Midbrain (tissue), 1 donor: ENCODE data around the gene IGSF3.
"Not testable (repeated sequence)": the region's sequence is repeated elsewhere in the genome, so short reads cannot be mapped to it uniquely, and the experiment has no call there.

Source experiments
- DNase-seq: peaks from one replicate; lab custom pipeline; 2025; lab: John Stamatoyannopoulos, UW

Gene IGSF3

GRCh38 chr1:116597388-116597787 is 70.1 kb downstream of the IGSF3 start:
- DNase-seq, result not testable (repeated sequence)

- DNase-seq, result not testable (repeated sequence)
Observed at GRCh38 chr1:116596742-116597307, 70.7 kb downstream of the IGSF3 start.

- peak; percentile 31 for DNase-seq
Observed at GRCh38 chr1:116595946-116596741, 71.4 kb downstream of the IGSF3 start.

GRCh38 chr1:116595065-116595840 is 72.3 kb downstream of the IGSF3 start:
- not testable (repeated sequence) for DNase-seq

GRCh38 chr1:116593977-116594376 is 73.6 kb downstream of the IGSF3 start:
- not testable (repeated sequence) for DNase-seq

GRCh38 chr1:116593401-116593800 is 74.1 kb downstream of the IGSF3 start:
- not testable (repeated sequence) for DNase-seq

- DNase-seq, result not testable (repeated sequence)
Observed at GRCh38 chr1:116591951-116592605, 75.5 kb downstream of the IGSF3 start.

- DNase-seq, result not testable (repeated sequence)
Observed at GRCh38 chr1:116591006-116591950, 76.3 kb downstream of the IGSF3 start.

- DNase-seq, result not testable (repeated sequence)
Observed at GRCh38 chr1:116590359-116591005, 77.1 kb downstream of the IGSF3 start.

- DNase-seq, result not testable (repeated sequence)
Observed at GRCh38 chr1:116589101-116589735, 78.3 kb downstream of the IGSF3 start.

GRCh38 chr1:116587501-116588227 is 79.9 kb downstream of the IGSF3 start:
- DNase-seq, result no peak

- DNase-seq, result no peak
Observed at GRCh38 chr1:116586741-116587143, 80.8 kb downstream of the IGSF3 start.

- no peak for DNase-seq
Observed at GRCh38 chr1:116585886-116586285, 81.6 kb downstream of the IGSF3 start.

- DNase-seq, result no peak
Observed at GRCh38 chr1:116581323-116581885, 86.1 kb downstream of the IGSF3 start.

GRCh38 chr1:116580446-116581322 is 86.8 kb downstream of the IGSF3 start:
- DNase-seq, result no peak

GRCh38 chr1:116579259-116579875 is 88.2 kb downstream of the IGSF3 start:
- DNase-seq, result no peak

- DNase-seq, result no peak
Observed at GRCh38 chr1:116578581-116578980, 89.0 kb downstream of the IGSF3 start.
